AG04450 (cell line): Measurements from ENCODE around the gene ZSCAN2. TPM values are rescaled to one million over a fixed set of nuclear protein-coding genes. Genes with fewer than 3 reads are reported as not detected.

Source experiments
- CTCF ChIA-PET: fragments of 300-600, 350-600 bp; formaldehyde crosslinking; extraction: SDS; loops from one replicate; lab custom pipeline; 2022; ENCODE audit warnings: antibody characterized with exemption, inconsistent platforms; lab: Charles Lee
- POLR2A ChIA-PET: fragments of 350-600 bp; formaldehyde crosslinking; extraction: SDS; loops from one replicate; lab custom pipeline; 2021; ENCODE audit warnings: antibody characterized with exemption, inconsistent platforms; lab: Yijun Ruan, JAX
- DNase-seq: peaks from one replicate; pipeline ENCODE4 v3.0.0-alpha.2; 2011; ENCODE audit warnings: low read depth, low spot score
- H3K27ac ChIP-seq: one replicate; pipeline ENCODE4 v1.5.1; 2012; ENCODE audit warnings: low read depth, low read length, control low read depth
- H3K27me3 ChIP-seq: one replicate; pipeline ENCODE4 v1.6.0; 2012; ENCODE audit warnings: low read length; ENCODE audit not compliant: control insufficient read depth, insufficient read depth
- H3K4me3 ChIP-seq: 2 replicates; pipeline ENCODE4 v1.5.1; 2011; ENCODE audit warnings: mild to moderate bottlenecking, low read depth, low read length, control low read depth
- H3K9me3 ChIP-seq: 2 replicates; pipeline ENCODE4 v1.5.1; 2012; ENCODE audit warnings: low read length; ENCODE audit not compliant: control insufficient read depth, insufficient read depth
- CTCF ChIP-seq: IDR thresholded peaks from 2 replicates; pipeline ENCODE4 v1.5.1; 2011; ENCODE audit warnings: low read depth, low read length, control low read depth, inconsistent platforms
- polyA plus RNA-seq: library from polyadenylated mRNA; depleted of rRNA; stranded (reverse); fragments of >200 nt; gene quantifications from 2 replicates; pipeline ENCODE4 v1.2.3, GENCODE V29; 2011

Gene ZSCAN2
- polyA plus RNA-seq, 1 experiment, result 16.2 TPM

DNA sequence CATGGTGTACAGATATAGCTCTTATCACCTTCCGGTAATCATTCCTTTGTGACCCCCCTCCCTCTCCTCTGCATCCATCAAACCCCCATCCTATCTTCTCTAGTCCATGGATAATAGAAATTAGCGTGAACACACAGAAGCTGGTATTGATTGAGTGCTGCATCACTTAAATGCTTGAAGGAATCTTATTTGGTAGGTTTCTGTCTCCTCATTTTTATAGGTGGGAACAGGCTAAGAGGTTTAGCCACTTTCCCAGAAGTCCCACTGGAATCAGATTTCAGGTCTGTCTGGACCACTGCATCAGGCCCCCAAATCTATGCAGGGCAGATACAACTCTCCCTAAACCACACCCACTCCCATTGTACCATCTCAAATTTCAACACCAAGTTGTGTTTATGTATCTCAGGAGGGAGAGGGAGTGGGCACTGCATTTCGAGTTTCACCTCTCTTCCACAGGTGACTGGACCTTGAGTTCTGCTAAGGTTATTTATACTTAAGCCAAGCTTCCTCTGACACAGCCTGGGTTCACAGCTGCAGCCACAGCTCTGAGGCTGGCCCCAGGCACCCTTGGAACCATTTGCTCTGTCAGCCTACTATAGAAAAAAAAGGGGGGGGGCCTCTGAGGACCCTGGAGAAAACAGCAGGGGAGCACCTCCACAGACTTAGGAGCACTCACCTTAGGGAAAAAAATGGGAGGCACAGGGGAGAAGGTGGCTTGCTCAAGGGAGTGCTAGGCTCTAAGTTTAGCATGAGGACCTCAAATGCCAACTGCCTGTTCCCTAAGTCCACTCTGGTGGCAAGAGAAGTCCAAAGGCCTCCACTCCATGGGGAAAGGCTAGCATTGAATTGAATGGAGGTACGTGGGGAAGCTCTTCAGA, 59.3 kb downstream of the ZSCAN2 start:
- TF ChIP-seq CTCF, result no peak
- no peak overlapping the region for H3K4me3 ChIP-seq

DNA sequence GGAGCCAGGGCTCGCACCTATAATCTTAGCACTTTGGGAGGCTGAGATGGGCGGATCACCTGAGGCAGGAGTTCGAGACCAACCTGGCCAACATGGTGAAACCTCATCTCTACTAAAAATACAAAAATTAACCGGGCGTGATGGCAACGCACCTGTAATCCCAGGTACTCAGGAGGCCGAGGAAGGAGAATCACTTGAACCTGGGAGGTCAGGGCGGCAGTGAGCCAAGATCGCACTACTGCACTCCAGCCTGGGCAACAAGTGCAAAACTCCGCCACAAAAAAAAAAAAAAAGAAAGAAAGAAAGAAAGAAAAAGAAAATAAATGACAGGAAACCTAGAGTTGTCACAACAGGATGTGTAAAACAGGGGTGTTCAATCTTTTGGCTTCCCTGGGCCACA, 60.2 kb downstream of the ZSCAN2 start:
- no peak for TF ChIP-seq CTCF

More for the DNA sequence above, 59.3 kb downstream of the ZSCAN2 start:
- ChIA-PET CTCF (interaction anchor here (0.6 to 2.0 kb wide), 8 partner anchors 11 to 369 kb away, joined by 3 to 16 read pairs (median 4); no protein-coding TSS in a partner anchor), POLR2A (interaction anchor here (1.2 to 1.3 kb wide), 2 partner anchors 29 to 56 kb away, joined by 3 read pairs; no protein-coding TSS in a partner anchor)
- DNase-seq, result no peak
- Histone ChIP-seq H3K27ac (no peak overlapping the region), H3K27me3 (no peaks in the 10 kb centered on the region), H3K9me3 (no peaks in the 10 kb centered on the region)

GRCh38 chr15:84666373-84666772, 65.6 kb downstream of the ZSCAN2 start:
- ChIA-PET POLR2A (no interaction called here), CTCF (interaction anchor here (1.3 kb wide), 2 partner anchors 8 to 11 kb away, joined by 3 to 8 read pairs; partner anchors contain the start of gene NMB)
- TF ChIP-seq CTCF, result no peak
- no peak for DNase-seq
- Histone ChIP-seq H3K9me3 (no peaks in the 10 kb centered on the region), H3K27ac (no peak overlapping the region), H3K27me3 (no peaks in the 10 kb centered on the region), H3K4me3 (no peak overlapping the region)

More for the DNA sequence above, 60.2 kb downstream of the ZSCAN2 start:
- ChIA-PET CTCF (interaction anchor here (0.5 to 1.1 kb wide), 3 partner anchors 90 to 368 kb away, joined by 3 to 8 read pairs (median 3); no protein-coding TSS in a partner anchor), POLR2A (interaction anchor here (0.7 kb wide), 2 partner anchors 267 to 319 kb away, joined by 5 to 7 read pairs; no protein-coding TSS in a partner anchor)
- no peaks in the 10 kb centered on the region for H3K27me3 ChIP-seq
- H3K9me3 ChIP-seq, result no peaks in the 10 kb centered on the region
- H3K27ac ChIP-seq, result no peak overlapping the region
- H3K4me3 ChIP-seq, result no peak overlapping the region
- DNase-seq, result no peak

- no peak for TF ChIP-seq CTCF
- no peak overlapping the region for H3K4me3 ChIP-seq
- no peak overlapping the region for H3K27ac ChIP-seq
- H3K27me3 ChIP-seq, result no peaks in the 10 kb centered on the region
- ChIA-PET POLR2A (interaction anchor here (0.6 kb wide), 1 partner anchor 79 kb away, joined by 3 read pairs; no protein-coding TSS in a partner anchor), CTCF (interaction anchor here (0.6 to 0.7 kb wide), 2 partner anchors 10 to 81 kb away, joined by 3 to 4 read pairs; partner anchors contain the start of gene NMB)
- DNase-seq, result no peak
- H3K9me3 ChIP-seq, result no peaks in the 10 kb centered on the region
Measured at GRCh38 chr15:84668221-84668982, 67.6 kb downstream of the ZSCAN2 start.
